HG03520 (cell line): ENCODE measurements around the gene RD3L.

ENCODE experiments used
- ATAC-seq: cut with Tn5 transposase; IDR thresholded peaks from one replicate; pipeline ENCODE4 v1.9.1; 2021; ENCODE audit warnings: mild to moderate bottlenecking, moderate library complexity; ENCODE audit not compliant: unreplicated experiment

RD3L gene

DNA sequence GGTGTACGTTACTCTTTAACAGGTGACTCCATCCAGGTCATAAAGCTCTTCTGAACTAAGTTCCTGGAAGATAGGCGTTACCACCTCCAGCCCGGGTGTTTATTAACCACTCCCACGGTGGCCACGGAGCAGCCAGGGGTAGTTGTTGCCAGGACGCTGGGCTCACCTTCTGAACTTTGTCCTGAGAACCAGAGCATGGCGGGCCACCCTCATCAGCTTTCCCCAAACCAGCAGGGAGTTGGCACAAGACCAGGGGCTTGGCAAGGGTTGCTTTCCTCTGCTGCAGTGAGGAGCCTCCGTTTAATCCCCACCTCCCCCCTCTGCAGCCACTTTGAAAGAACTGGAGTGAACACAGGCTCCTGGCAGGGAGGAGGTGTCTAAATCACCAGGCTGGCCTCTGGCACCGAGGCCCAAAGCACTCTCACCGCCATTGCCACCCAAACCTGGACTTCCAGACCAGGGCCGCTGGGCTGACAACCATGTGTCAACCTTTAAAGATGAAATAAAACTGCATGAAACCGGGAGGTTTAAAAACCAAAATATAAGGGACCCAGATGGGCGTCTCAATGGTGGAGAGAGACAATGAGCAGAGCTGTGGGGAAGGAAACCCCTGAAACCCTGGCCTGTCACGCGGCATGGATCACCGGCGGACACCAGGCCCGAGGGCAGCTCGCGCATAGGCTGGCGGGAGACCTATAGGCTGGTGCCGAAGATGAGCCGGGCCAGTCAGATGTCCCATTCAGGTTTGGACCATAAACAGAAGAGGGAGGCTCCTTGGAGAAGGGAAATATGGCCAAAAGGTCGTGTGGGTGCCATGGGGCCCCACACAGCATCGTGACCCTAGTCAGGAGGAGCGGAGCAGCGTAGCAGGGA lies 45.0 kb downstream of the RD3L start:
- no peak for ATAC-seq

DNA sequence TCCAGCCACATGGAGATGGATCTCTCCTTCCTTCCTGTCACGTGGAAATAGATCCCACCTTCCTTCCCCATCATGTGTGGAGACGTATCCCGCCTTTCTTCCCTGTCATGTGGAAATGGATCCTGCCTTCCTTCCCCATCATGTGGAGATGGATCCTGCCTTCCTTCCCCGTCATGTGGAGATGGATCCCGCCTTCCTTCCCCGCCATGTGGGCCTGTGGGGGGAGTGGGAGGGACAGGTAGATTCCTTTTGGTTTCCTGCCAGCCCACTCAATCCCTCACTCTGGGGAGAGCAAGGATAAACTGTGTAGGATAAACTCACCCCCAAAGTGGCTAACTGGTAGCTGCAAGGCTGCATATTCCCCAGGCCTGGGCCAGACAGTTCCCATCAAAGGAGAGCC lies 45.8 kb downstream of the RD3L start:
- no peak for ATAC-seq

DNA sequence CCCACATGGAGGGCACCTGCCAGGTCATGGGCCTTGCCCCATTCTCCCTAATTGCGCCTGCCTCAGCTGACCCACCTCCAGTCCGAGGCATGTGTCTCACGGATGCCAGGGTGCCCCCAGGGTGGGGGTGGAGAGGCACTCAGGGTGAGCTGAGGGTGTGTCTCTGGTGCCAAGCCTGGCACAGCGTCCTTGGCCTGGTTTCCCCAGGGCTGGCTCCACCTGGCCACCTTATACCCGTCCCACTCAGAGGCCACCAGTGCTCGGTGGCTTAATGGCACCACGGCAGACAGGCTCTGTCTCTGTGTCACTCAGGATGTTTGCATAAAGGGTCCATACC lies 47.6 kb downstream of the RD3L start:
- ATAC-seq: no peak

DNA sequence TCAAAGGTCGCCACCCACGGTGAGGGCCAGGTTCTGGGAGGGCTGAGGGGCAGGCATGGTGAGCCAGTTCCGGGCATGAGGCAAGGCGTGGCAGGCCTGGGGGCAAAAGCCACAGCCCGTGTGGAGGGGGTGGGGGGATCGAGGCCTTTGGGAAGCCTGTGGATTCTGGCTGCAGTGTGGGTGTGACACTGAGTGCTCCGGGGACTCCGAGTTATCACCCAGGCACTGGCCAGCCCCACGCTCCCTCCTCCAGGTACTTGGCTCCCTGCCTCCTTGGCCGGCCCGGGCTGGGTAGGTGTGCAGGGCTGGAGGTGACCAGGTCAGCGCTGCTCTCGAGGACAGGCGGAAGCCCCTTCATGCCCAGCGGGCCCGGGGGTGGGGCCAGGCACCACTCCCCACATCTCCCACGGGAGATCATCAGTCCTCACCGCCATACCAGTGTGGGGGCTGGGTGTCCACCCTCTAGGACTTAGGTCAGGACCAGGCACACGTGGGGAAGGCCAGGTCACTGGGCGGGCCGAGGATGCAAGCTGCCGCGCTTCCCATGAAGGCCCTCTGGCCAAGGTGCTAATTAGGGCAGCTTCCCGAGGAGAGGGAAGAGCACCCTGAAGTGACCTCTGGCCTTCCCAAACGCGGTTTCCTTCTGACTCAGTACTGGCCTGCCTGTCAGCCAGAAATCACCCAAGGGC lies 48.2 kb downstream of the RD3L start:
- ATAC-seq: no peak

DNA sequence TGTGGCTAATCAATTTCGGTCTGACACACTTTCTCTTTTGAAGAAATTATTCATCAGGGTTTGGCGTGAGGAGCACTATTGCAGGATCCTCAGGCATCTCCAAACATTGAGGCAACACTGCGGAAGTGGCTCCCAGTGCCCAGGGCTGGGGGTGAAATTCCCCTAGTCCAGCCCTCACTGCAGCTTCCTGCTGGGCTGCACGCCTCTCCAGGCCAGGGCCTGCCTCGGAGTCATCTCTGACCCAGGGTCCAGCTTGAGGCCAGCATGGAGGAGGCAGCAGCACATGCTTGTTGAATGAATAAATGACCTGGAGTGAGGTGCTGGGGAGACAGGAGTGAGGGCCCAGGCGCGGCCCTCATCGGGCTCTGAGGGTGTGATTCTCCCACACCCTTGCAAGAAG lies 50.1 kb downstream of the RD3L start:
- no peak for ATAC-seq

DNA sequence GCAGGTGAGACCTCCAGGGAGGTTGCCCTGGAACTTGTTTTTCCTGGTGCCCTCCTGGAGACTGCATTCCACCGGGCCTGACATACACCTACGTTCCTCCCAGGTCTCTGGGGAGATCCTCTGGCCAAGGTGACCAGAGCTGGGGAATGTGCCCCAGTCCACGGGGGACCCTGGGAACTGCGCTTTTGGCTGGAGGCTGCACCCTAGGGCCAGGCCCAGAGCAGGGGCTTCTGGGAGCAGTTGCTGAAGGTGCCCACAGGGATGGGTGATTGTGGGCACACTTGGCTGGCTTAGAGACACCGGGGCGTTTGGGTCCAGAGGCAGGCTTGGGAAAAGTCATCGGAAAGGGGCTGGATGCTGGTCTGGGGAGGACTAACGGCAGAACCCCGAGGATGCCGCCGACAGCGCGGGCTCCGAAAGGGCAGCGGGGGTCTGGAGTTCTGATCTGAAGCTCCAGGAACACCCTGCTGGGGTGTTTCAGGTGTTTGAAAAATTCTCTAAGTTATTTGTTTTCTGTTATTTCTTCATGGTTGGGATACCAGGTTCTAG lies 50.6 kb downstream of the RD3L start:
- ATAC-seq: no peak

DNA sequence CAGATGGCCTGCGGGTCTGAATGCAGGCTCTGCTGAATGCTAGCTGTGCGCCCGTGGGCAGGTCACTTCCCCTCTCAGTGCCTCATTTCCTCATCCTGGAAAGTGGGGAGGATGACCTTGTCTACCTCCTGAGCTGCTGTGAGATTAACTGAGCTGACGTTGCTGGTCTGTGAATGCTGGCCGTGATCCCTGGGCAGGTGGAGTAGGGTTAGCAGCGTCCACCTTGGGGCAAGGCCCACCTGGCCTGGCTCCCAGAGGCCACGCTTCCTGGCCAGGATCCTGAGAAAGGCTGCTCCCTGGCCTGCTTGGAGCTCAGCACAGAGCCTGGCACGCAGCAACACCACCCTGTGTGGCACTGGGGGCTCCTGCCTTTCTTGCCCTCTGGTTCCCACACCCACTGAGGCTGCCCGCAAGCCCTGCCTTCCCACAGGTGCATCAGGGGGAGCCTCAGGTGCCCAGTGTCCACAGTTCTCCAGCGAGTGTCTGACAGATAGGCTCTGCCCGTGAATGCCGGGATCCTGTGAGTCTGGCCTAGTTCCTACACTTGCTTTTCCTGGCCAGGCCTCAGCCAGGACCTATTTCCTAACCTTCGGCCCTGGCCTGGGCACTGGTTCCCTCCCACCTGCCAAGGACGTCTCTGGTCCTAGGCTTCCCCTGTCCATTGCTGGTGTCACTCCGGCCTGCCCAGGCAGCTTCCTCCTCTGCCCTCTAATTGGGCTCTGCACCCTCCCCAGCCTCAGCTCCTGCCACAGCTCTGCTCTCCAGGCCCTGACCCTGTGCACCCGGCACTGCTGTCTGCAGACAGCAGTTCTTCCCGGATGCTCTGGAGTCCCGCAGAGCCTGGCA lies 51.3 kb downstream of the RD3L start:
- ATAC-seq: no peak
